HepG2 (cell line): Measurements from ENCODE around the gene SRR. TPM values are rescaled to one million over a fixed set of nuclear protein-coding genes. Genes with fewer than 3 reads are reported as not detected.
A peak's percentile ranks its signal among the peaks of the same experiment; 100 is the strongest.

ENCODE experiments used
- ARNT2 ChIP-seq: sonication (generic); formaldehyde crosslinking; IDR thresholded peaks from 2 replicates; pipeline ENCODE4 v1.8.0; 2022; ENCODE audit warnings: mild to moderate bottlenecking, low read depth, missing genetic modification reagents, moderate library complexity
- BCL6 ChIP-seq: IDR thresholded peaks from 2 replicates; pipeline ENCODE4 v1.6.1; 2016; ENCODE audit warnings: missing genetic modification reagents, missing compliant biosample characterization
- CAMTA2 ChIP-seq: sonication (generic); formaldehyde crosslinking; IDR thresholded peaks from 2 replicates; pipeline ENCODE4 v1.4.0; 2020; ENCODE audit warnings: mild to moderate bottlenecking, missing genetic modification reagents, borderline replicate concordance
- CHD2 ChIP-seq: IDR thresholded peaks from 2 replicates; pipeline ENCODE4 v1.6.1; 2011; ENCODE audit warnings: low read depth, low read length, improper control_type of control experiment
- HNRNPK ChIP-seq: fragments of 200-400 bp; formaldehyde crosslinking; IDR thresholded peaks from 2 replicates; pipeline ENCODE4 v1.6.1; 2018; ENCODE audit warnings: low read length, low read depth, moderate library complexity, mild to moderate bottlenecking; ENCODE audit not compliant: poor library complexity, severe bottlenecking
- IRF9 ChIP-seq: sonication (generic); formaldehyde crosslinking; IDR thresholded peaks from 2 replicates; pipeline ENCODE4 v1.8.0; 2022; ENCODE audit warnings: missing genetic modification reagents, mild to moderate bottlenecking, borderline replicate concordance
- MTF1 ChIP-seq: sonication (generic); formaldehyde crosslinking; IDR thresholded peaks from 2 replicates; pipeline ENCODE4 v1.5.0; 2020; ENCODE audit warnings: missing genetic modification reagents
- MXD1 ChIP-seq: sonication (generic); formaldehyde crosslinking; IDR thresholded peaks from 2 replicates; pipeline ENCODE4 v1.4.0; 2020; ENCODE audit warnings: mild to moderate bottlenecking, missing genetic modification reagents
- NCOA2 ChIP-seq: sonication (generic); formaldehyde crosslinking; IDR thresholded peaks from 2 replicates; pipeline ENCODE4 v1.8.0; 2022; ENCODE audit warnings: inconsistent platforms
- NFIC ChIP-seq: IDR thresholded peaks from 2 replicates; pipeline ENCODE4 v1.6.1; 2012; ENCODE audit warnings: mild to moderate bottlenecking, low read length, inconsistent platforms
- PATZ1 ChIP-seq: sonication (generic); formaldehyde crosslinking; IDR thresholded peaks from 2 replicates; pipeline ENCODE4 v1.4.0; 2020; ENCODE audit warnings: missing genetic modification reagents
- PHF8 ChIP-seq: sonication (generic); formaldehyde crosslinking; IDR thresholded peaks from 2 replicates; pipeline ENCODE4 v1.5.0; 2020; ENCODE audit warnings: missing genetic modification reagents
- RCOR2 ChIP-seq: IDR thresholded peaks from 2 replicates; pipeline ENCODE4 v1.6.1; 2016; ENCODE audit warnings: missing biosample characterization, missing genetic modification reagents
- SMARCE1 ChIP-seq: fragments of 450-650 bp; IDR thresholded peaks from 2 replicates; pipeline ENCODE4 v1.6.1; 2017; ENCODE audit warnings: borderline replicate concordance
- SP4 ChIP-seq: sonication (generic); formaldehyde crosslinking; IDR thresholded peaks from 2 replicates; pipeline ENCODE4 v1.8.1; 2023; ENCODE audit warnings: mild to moderate bottlenecking, missing genetic modification reagents
- TARDBP ChIP-seq: sonication (generic); formaldehyde crosslinking; IDR thresholded peaks from 2 replicates; pipeline ENCODE4 v1.8.0; 2022; ENCODE audit warnings: mild to moderate bottlenecking, missing genetic modification reagents
- YEATS4 ChIP-seq: sonication (generic); formaldehyde crosslinking; IDR thresholded peaks from 2 replicates; pipeline ENCODE4 v1.4.0; 2020; ENCODE audit warnings: missing genetic modification reagents, borderline replicate concordance
- ZBTB10 ChIP-seq: sonication (generic); formaldehyde crosslinking; IDR thresholded peaks from 2 replicates; pipeline ENCODE4 v1.4.0; 2020; ENCODE audit warnings: missing genetic modification reagents, borderline replicate concordance
- ZFX ChIP-seq: sonication (generic); formaldehyde crosslinking; IDR thresholded peaks from 2 replicates; pipeline ENCODE4 v1.4.0; 2020; ENCODE audit warnings: mild to moderate bottlenecking, low read depth, missing genetic modification reagents, moderate library complexity
- ZNF136 ChIP-seq: sonication (generic); formaldehyde crosslinking; IDR thresholded peaks from 2 replicates; pipeline ENCODE4 v1.8.1; 2022; ENCODE audit warnings: low read depth, mild to moderate bottlenecking, moderate library complexity, missing genetic modification reagents
- ZNF17 ChIP-seq: sonication (generic); formaldehyde crosslinking; IDR thresholded peaks from 2 replicates; pipeline ENCODE4 v1.5.0; 2020; ENCODE audit warnings: mild to moderate bottlenecking, missing genetic modification reagents
- ZNF556 ChIP-seq: sonication (generic); formaldehyde crosslinking; IDR thresholded peaks from 2 replicates; pipeline ENCODE4 v1.4.0; 2020; ENCODE audit warnings: mild to moderate bottlenecking, missing genetic modification reagents, borderline replicate concordance
- ZNF891 ChIP-seq: sonication (generic); formaldehyde crosslinking; IDR thresholded peaks from 2 replicates; pipeline ENCODE4 v1.5.0; 2020; ENCODE audit warnings: mild to moderate bottlenecking, missing genetic modification reagents
- polyA plus RNA-seq, 8 experiments: library from polyadenylated mRNA; depleted of rRNA in 3 of 8; stranded (reverse) in 7 of 8; unstranded in 1 of 8; fragments of >200 nt; fragmentation: Illumina TruSeq in 4 of 8; extraction: Trizol in 4 of 8; gene quantifications; 2 replicates each; pipeline versions ENCODE4 v1.2.1 to v1.2.3, GENCODE V29; 2011 to 2016; ENCODE audit warnings: low read depth in 4 of 8, missing spikeins in 1 of 8, mixed read lengths in 1 of 8; ENCODE audit not compliant: insufficient read depth in 1 of 8
- total RNA-seq, 5 experiments: library from RNA; depleted of rRNA; stranded (reverse); fragments of >200 nt; fragmentation: Illumina TruSeq; extraction: Trizol; gene quantifications; 2 replicates each; pipeline ENCODE4 v1.2.3, GENCODE V29; 2016; ENCODE audit warnings: low read depth in 1 of 5

The SRR gene
- total and polyA plus RNA-seq, 2 of the 13 experiments (the other 11 are each of a cell fraction or from before 2014, with no cell fraction given), result 3.6 to 7.8 TPM

GRCh38 chr17:2303204-2304188 lies at the start of gene SRR, which contains the start of gene SMG6 (continued):
- TF ChIP-seq CHD2 (peak; percentile 77), CAMTA2 (CRISPR knock-in tag) (0 out of 2 replicates have a peak, but pooled peaks have one; percentile 54), NFIC (no peak), ARNT2 (CRISPR knock-in tag) (peak; percentile 89; the same call in 1 of the 2 replicates), ZNF17 (no peak), SMARCE1 (no peak), HNRNPK (peak; percentile 53), MXD1 (CRISPR knock-in tag) (peak; percentile 59; the same call in 1 of the 2 replicates), PHF8 (CRISPR knock-in tag) (peak; percentile 92), PATZ1 (peak; percentile 85), ZNF556 (CRISPR knock-in tag) (0 out of 2 replicates have a peak, but pooled peaks have one; percentile 44), ZNF891 (CRISPR knock-in tag) (no peak; the same call in 1 of the 2 replicates), YEATS4 (CRISPR knock-in tag) (no peak; the same call in 1 of the 2 replicates), ZNF136 (CRISPR knock-in tag) (peak; percentile 57; the same call in 1 of the 2 replicates), IRF9 (CRISPR knock-in tag) (peak; percentile 61; the same call in 1 of the 2 replicates), SP4 (CRISPR knock-in tag) (0 out of 2 replicates have a peak, but pooled peaks have one; percentile 52), TARDBP (CRISPR knock-in tag) (peak; percentile 53; the same call in 1 of the 2 replicates), RCOR2 (CRISPR knock-in tag) (no peak), ZFX (CRISPR knock-in tag) (peak; percentile 95), NCOA2 (CRISPR knock-in tag) (no peak; the same call in 1 of the 2 replicates), BCL6 (peak; percentile 28), MTF1 (CRISPR knock-in tag) (no peak), ZBTB10 (0 out of 2 replicates have a peak, but pooled peaks have one; percentile 27)
